Measurements from ENCODE around the gene HEG1.

DNA sequence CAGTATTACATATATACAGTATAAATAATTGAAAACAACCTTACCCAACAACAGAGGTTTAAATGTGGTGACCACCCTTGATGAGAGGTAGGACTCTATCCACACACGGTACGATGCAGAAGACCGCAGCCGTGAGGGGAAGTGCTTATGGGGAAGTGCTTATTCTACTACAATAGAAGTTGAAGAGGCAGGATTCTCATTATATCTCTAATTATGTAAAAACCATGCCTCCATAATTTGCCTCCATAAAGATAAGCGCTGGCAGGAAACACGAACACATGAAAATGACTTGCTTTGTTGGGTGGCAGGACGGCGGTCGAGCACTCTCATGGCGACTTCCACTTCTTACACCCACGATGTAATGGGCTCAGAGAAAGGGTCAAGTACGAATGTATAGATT is 114.0 kb downstream of the HEG1 start:
- no peak for TF ChIP-seq CTCF (IDR thresholded peaks at IDR 0.05; ENCODE audit: low read length)
- no peak for TF ChIP-seq EZH2 (optimal IDR thresholded peaks at IDR 0.05; ENCODE audit: low read depth, low read length)
- TF ChIP-seq EZH2phosphoT487 (IDR thresholded peaks at IDR 0.05; ENCODE audit: low read length): no peak
